Ovary (tissue), 9 donors: ENCODE data around the gene CADPS. TPM values are rescaled to one million over a fixed set of nuclear protein-coding genes. Genes with fewer than 3 reads are reported as not detected.

Source experiments
- DNase-seq, 5 donors: peaks; one replicate each; pipeline ENCODE4 v3.0.0-alpha.2; 2019 to 2020
- H3K27ac ChIP-seq, 2 donors: fragments of 200-600 bp; one replicate each; pipeline versions ENCODE4 v1.5.1 to v1.8.0; 2019 to 2022
- H3K27me3 ChIP-seq: fragments of 200-600 bp; one replicate; pipeline ENCODE4 v1.8.0; 2022
- H3K36me3 ChIP-seq: fragments of 200-600 bp; sonication (generic); one replicate; pipeline ENCODE4 v1.5.1; 2019
- H3K4me1 ChIP-seq: one replicate; pipeline ENCODE4 v1.8.1; 2013; ENCODE audit warnings: mild to moderate bottlenecking, moderate library complexity; ENCODE audit not compliant: insufficient read depth
- H3K4me3 ChIP-seq: fragments of 200-600 bp; sonication (generic); one replicate; pipeline ENCODE4 v1.5.1; 2017
- H3K9me3 ChIP-seq, 2 donors: fragments of 200-600 bp in 1 of 2; sonication (generic) in 1 of 2; one replicate each; pipeline versions ENCODE4 v1.5.1 to v1.8.1; 2013 to 2019; ENCODE audit warnings: mild to moderate bottlenecking in 1 of 2, moderate library complexity in 1 of 2
- CTCF ChIP-seq, 3 donors: fragments of 450-650 bp in 2 of 3; fragments of 200-600 bp in 1 of 3; IDR thresholded peaks; one replicate each; pipeline versions ENCODE4 v1.5.1 to v1.8.0; 2016 to 2022; ENCODE audit warnings: antibody characterized with exemption in 3 of 3, mild to moderate bottlenecking in 1 of 3
- EP300 ChIP-seq: sonication (generic); formaldehyde crosslinking; IDR thresholded peaks from one replicate; pipeline ENCODE4 v1.6.1; 2017; ENCODE audit warnings: antibody characterized with exemption
- POLR2A ChIP-seq: fragments of 450-650 bp; IDR thresholded peaks from one replicate; pipeline ENCODE4 v1.6.1; 2017; ENCODE audit warnings: antibody characterized with exemption, mild to moderate bottlenecking, moderate library complexity
- WGBS, 3 donors: extraction: QIAGEN DNeasy Blood & Tissue Kit in 1 of 3; methylation state at CpG; one replicate each; pipeline versions ENCODE4 v1.1.5 to v1.1.7; 2013 to 2017; 5-methylcytosine and 5-hydroxymethylcytosine counted together
- intact Hi-C, 4 donors: fragments of 100-400 bp; cut with DNase I; formaldehyde crosslinking; loops; one replicate each; pipeline versions ENCODE4 v1.11.0 to v1.15.1; 2022 to 2023
- polyA plus RNA-seq, 2 donors: library from polyadenylated mRNA; stranded (reverse); fragments of 200-250 nt in 1 of 2; fragments of 350-450 nt in 1 of 2; fragmentation: Illumina TruSeq in 1 of 2; extraction: RNeasy Lipid Tissue Mini Kit (QIAGEN cat#74804) in 1 of 2; gene quantifications; one replicate each; pipeline ENCODE4 v1.2.3, GENCODE V29; 2013 to 2014
- total RNA-seq, 7 donors: library from RNA; depleted of rRNA in 2 of 7; stranded (reverse); fragments of >200 nt in 2 of 7; fragmentation: NEBNext Ultra II Directional in 3 of 7; extraction: Animal tissue kit (Norgen Biotek cat#: 25700) in 3 of 7; gene quantifications; one replicate each; pipeline versions ENCODE4 v1.1.0 to v1.2.4, GENCODE V29; 2016 to 2023
- donor health status: DM: no; HTN: no; CAD: no; lungs with moderate emphysema.
- donor health status: DM: no; HTN: no; CAD: no.
- donor health status: Bipolar disorder and iron deficiency.
- donor health status: DM: yes; HTN: yes; CAD: no.
- donor health status: DM: no; HTN: no; CAD: no.
- donor health status: DM: yes; HTN: yes; CAD: no.

The CADPS gene
- total and polyA plus RNA-seq, 9 donors, result 0.90 to 6.8 (median 2.8) TPM

- Histone ChIP-seq H3K36me3 (no peaks in the 10 kb centered on the region), H3K9me3 (no peaks in the 10 kb centered on the region), H3K27ac (no peak overlapping the region), H3K27me3 (no peaks in the 10 kb centered on the region), H3K4me3 (no peak overlapping the region), H3K4me1 (no peaks in the 10 kb centered on the region)
- no peak for DNase-seq
- TF ChIP-seq EP300 (no peak), CTCF (IDR thresholded peaks at IDR 0.05) (no peak), POLR2A (no peak)
- intact Hi-C loops, result no loop called here
Observed at GRCh38 chr3:62905331-62905730, 30.1 kb upstream of the CADPS start.

- WGBS, 3 donors, result 52 to 62% (median 54%) methylated on average over 2 of the region's 2 CpGs
- no peak for DNase-seq
- Histone ChIP-seq H3K27ac (no peak overlapping the region), H3K27me3 (no peaks in the 10 kb centered on the region), H3K4me1 (no peaks in the 10 kb centered on the region), H3K9me3 (no peaks in the 10 kb centered on the region), H3K4me3 (no peak overlapping the region), H3K36me3 (no peaks in the 10 kb centered on the region)
- intact Hi-C loops, result no loop called here
- no peak for TF ChIP-seq EP300
- TF ChIP-seq POLR2A, result no peak
- no peak for TF ChIP-seq CTCF (IDR thresholded peaks at IDR 0.05)
Observed at GRCh38 chr3:62898530-62899496, 23.6 kb upstream of the CADPS start.

GRCh38 chr3:62895901-62896300, 20.7 kb upstream of the CADPS start:
- Histone ChIP-seq H3K27ac (no peak overlapping the region), H3K36me3 (no peaks in the 10 kb centered on the region), H3K4me1 (no peaks in the 10 kb centered on the region), H3K4me3 (no peak overlapping the region), H3K9me3 (no peaks in the 10 kb centered on the region), H3K27me3 (no peaks in the 10 kb centered on the region)
- DNase-seq, result no peak
- TF ChIP-seq EP300, result no peak
- TF ChIP-seq CTCF (IDR thresholded peaks at IDR 0.05), result no peak
- TF ChIP-seq POLR2A, result no peak
- intact Hi-C loops, result no loop called here
- WGBS, 3 donors, result 85% methylated on average over 3 of the region's 3 CpGs

- no peaks in the 10 kb centered on the region for H3K4me1 ChIP-seq
- no peak overlapping the region for H3K4me3 ChIP-seq
- no peak for DNase-seq
- TF ChIP-seq CTCF (IDR thresholded peaks at IDR 0.05) (no peak), POLR2A (no peak), EP300 (no peak)
- no peak overlapping the region for H3K27ac ChIP-seq
- 47 to 65% (median 54%) methylated on average over 2 of the region's 2 CpGs for WGBS, 3 donors
- H3K27me3 ChIP-seq, result no peaks in the 10 kb centered on the region
- H3K9me3 ChIP-seq, result no peaks in the 10 kb centered on the region
- H3K36me3 ChIP-seq, result no peaks in the 10 kb centered on the region
- intact Hi-C loops, result no loop called here
Observed at GRCh38 chr3:62892951-62893350, 17.7 kb upstream of the CADPS start.
